Hepatocyte (in vitro differentiated cells): Measurements from ENCODE around the gene ELMOD3. TPM values are rescaled to one million over a fixed set of nuclear protein-coding genes. Genes with fewer than 3 reads are reported as not detected.
A peak's percentile ranks its signal among the peaks of the same experiment; 100 is the strongest.

ENCODE experiments used
- DNase-seq: peaks from one replicate; pipeline ENCODE4 v3.0.0-alpha.2; 2016; ENCODE audit warnings: low spot score
- H2AFZ ChIP-seq: fragments of 200-600 bp; sonication (generic); 2 replicates; pipeline ENCODE4 v1.6.0; 2016; ENCODE audit warnings: antibody characterized with exemption, mild to moderate bottlenecking
- H3K27ac ChIP-seq: fragments of 200-600 bp; sonication (generic); 2 replicates; pipeline ENCODE4 v1.5.1; 2016; ENCODE audit warnings: mild to moderate bottlenecking
- H3K27me3 ChIP-seq: fragments of 200-600 bp; sonication (generic); 2 replicates; pipeline ENCODE4 v1.6.1; 2016
- H3K36me3 ChIP-seq: fragments of 200-600 bp; sonication (generic); replicated peaks from 2 replicates; pipeline ENCODE4 v1.5.1; 2016; ENCODE audit warnings: low read depth; ENCODE audit not compliant: insufficient read depth
- H3K4me1 ChIP-seq: fragments of 200-600 bp; sonication (generic); 2 replicates; pipeline ENCODE4 v1.5.1; 2016; ENCODE audit warnings: mild to moderate bottlenecking, moderate library complexity; ENCODE audit not compliant: insufficient read depth
- H3K4me2 ChIP-seq: fragments of 200-600 bp; sonication (generic); 2 replicates; pipeline ENCODE4 v1.6.0; 2016
- H3K4me3 ChIP-seq: fragments of 200-600 bp; sonication (generic); 2 replicates; pipeline ENCODE4 v1.5.1; 2016; ENCODE audit warnings: mild to moderate bottlenecking
- H3K79me2 ChIP-seq: fragments of 200-600 bp; sonication (generic); 2 replicates; pipeline ENCODE4 v1.6.0; 2017; ENCODE audit warnings: mild to moderate bottlenecking
- H3K9me2 ChIP-seq: fragments of 200-600 bp; sonication (generic); replicated peaks from 2 replicates; pipeline ENCODE4 v1.6.0; 2017; ENCODE audit warnings: mild to moderate bottlenecking; ENCODE audit not compliant: insufficient read depth
- H3K9me3 ChIP-seq: fragments of 200-600 bp; sonication (generic); 2 replicates; pipeline ENCODE4 v1.5.1; 2016; ENCODE audit warnings: low read depth, mild to moderate bottlenecking
- H4K20me1 ChIP-seq: fragments of 200-600 bp; sonication (generic); 2 replicates; pipeline ENCODE4 v1.6.0; 2016; ENCODE audit warnings: mild to moderate bottlenecking; ENCODE audit not compliant: insufficient read depth, poor library complexity, severe bottlenecking
- EZH2 ChIP-seq: fragments of 200-600 bp; sonication (generic); IDR thresholded peaks from 2 replicates; pipeline ENCODE4 v1.6.1; 2016; ENCODE audit warnings: antibody characterized with exemption, mild to moderate bottlenecking, borderline replicate concordance
- EZH2phosphoT487 ChIP-seq: fragments of 200-600 bp; sonication (generic); IDR thresholded peaks from one replicate; pipeline ENCODE4 v1.6.1; 2018; ENCODE audit warnings: antibody characterized with exemption, mild to moderate bottlenecking, low read depth, moderate library complexity; ENCODE audit not compliant: unreplicated experiment, severe bottlenecking
- WGBS: methylation state at CpG from one replicate; pipeline ENCODE4 v1.1.6; 2016; ENCODE audit warnings: low lambda C conversion rate; ENCODE audit errors: missing lambda C conversion rate; 5-methylcytosine and 5-hydroxymethylcytosine counted together
- polyA plus RNA-seq: library from polyadenylated mRNA; unstranded; fragments of >200 nt; fragmentation: Nextera tagmentation; extraction: Ambion mirVana; gene quantifications from 2 replicates; pipeline ENCODE4 v1.2.1, GENCODE V29; 2016
- total RNA-seq: library from RNA; depleted of rRNA; stranded (reverse); fragments of >200 nt; gene quantifications from 2 replicates; pipeline ENCODE4 v1.2.3, GENCODE V29; 2014
- TF ChIP-seq, protein P1 (sequence below): fragments of 200-600 bp; sonication (generic); IDR thresholded peaks from 2 replicates; pipeline ENCODE4 v1.5.1; 2016; ENCODE audit warnings: antibody characterized with exemption, mild to moderate bottlenecking; ENCODE audit not compliant: poor library complexity

Gene ELMOD3
- total and polyA plus RNA-seq, 2 experiments from 2014 or later: 18.1 to 25.1 TPM

DNA sequence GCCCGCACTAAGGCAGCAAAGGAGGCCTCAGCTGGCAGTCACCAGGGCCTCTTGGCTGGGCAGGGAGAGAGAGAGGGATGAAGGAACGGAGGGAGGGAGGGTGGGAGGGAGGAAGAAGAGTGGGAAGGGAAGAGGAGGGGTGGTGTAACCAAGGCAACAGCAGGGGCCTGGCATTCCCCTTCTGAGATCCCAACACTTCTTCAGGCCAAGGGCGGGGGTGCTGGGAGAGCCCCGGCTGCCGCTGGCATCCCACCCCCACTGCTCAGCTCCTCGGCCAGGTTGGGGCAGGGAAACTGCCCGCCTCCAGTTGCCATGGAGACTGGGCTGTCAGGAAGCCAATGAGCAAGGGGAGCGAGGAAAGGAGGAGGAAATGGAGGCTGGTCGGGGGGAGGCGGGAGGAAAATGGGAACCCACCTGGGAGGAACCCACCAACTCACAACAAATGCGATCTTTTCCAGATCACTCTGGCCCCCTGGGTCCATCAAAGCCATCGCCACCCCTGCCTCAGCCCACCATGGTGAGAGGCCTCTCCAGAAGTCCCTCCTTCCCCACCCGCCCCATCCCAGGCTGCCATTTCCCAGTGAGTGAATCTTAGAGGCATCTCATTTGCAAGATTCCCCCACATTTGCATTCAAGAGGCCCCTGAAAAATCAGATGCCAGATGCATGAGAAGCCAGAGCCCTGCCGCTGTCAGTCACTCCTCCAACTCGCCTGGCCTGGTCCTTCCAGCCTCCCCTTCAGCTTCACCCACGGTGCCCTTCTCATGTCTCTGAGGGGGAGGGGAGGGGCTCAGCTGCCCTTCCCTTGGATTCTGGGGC is 76.4 kb downstream of the ELMOD3 start:
- TF ChIP-seq EZH2 (no peak), EZH2phosphoT487 (no peak)
- TF ChIP-seq, protein P1, sequence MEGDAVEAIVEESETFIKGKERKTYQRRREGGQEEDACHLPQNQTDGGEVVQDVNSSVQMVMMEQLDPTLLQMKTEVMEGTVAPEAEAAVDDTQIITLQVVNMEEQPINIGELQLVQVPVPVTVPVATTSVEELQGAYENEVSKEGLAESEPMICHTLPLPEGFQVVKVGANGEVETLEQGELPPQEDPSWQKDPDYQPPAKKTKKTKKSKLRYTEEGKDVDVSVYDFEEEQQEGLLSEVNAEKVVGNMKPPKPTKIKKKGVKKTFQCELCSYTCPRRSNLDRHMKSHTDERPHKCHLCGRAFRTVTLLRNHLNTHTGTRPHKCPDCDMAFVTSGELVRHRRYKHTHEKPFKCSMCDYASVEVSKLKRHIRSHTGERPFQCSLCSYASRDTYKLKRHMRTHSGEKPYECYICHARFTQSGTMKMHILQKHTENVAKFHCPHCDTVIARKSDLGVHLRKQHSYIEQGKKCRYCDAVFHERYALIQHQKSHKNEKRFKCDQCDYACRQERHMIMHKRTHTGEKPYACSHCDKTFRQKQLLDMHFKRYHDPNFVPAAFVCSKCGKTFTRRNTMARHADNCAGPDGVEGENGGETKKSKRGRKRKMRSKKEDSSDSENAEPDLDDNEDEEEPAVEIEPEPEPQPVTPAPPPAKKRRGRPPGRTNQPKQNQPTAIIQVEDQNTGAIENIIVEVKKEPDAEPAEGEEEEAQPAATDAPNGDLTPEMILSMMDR: no peak
- H3K27ac ChIP-seq: peak overlapping the region; percentile 88
- WGBS: 38% methylated on average over 10 of the region's 16 CpGs

GRCh38 chr2:85431570-85432205 is 77.1 kb downstream of the ELMOD3 start:
- H3K4me2 ChIP-seq: peak overlapping the region; percentile 59

More for the DNA sequence above, 76.4 kb downstream of the ELMOD3 start:
- H3K4me3 ChIP-seq: no peak overlapping the region
- H3K9me3 ChIP-seq: no peaks in the 10 kb centered on the region
- no peaks in the 10 kb centered on the region for H3K9me2 ChIP-seq
- H4K20me1 ChIP-seq: no peaks in the 10 kb centered on the region
- H3K79me2 ChIP-seq: no peaks in the 10 kb centered on the region
- H3K4me1 ChIP-seq: peaks cover 31% of the 10 kb centered on the region
- DNase-seq: peak; percentile 82
- H2AFZ ChIP-seq: no peak overlapping the region
- no peaks in the 10 kb centered on the region for H3K36me3 ChIP-seq
- H3K4me2 ChIP-seq: peak overlapping the region; percentile 59
- no peaks in the 10 kb centered on the region for H3K27me3 ChIP-seq

DNA sequence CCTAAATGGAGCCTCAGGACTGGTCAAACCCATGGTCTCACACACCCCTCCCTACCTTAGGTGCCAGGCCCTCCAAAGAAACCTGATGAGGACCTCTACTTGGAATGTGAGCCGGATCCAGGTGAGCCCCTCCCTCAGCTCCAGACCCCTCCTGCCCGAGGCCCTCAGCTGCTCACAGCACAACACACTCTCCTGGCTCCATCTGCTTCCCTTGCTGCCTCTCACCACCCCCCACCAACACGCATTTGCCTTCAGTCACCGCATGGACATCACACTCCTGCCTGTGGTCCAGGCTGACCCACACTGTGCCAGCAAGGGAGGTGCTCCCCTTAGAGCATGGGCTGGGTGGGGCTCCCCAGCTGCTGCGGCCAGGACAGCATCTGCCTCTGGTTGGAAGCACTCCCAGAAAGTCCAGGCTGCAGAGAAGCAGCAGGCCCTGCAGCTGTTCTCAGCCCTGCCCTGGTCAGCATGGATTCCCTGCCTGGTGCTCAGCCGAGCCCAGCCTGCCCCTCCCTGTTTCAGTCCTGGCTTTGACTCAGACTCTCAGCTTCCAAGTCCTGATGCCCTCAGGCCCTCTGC is 79.0 kb downstream of the ELMOD3 start:
- WGBS: 57% methylated on average over 6 of the region's 6 CpGs
- Histone ChIP-seq H4K20me1 (no peaks in the 10 kb centered on the region), H3K36me3 (no peaks in the 10 kb centered on the region), H3K9me3 (no peaks in the 10 kb centered on the region), H3K4me1 (peaks cover 49% of the 10 kb centered on the region), H3K4me3 (no peak overlapping the region), H3K27ac (peak overlapping the region; percentile 85), H3K9me2 (no peaks in the 10 kb centered on the region), H3K4me2 (peak overlapping the region; percentile 31), H3K79me2 (no peaks in the 10 kb centered on the region), H2AFZ (no peak overlapping the region), H3K27me3 (no peaks in the 10 kb centered on the region)
- DNase-seq: peak; percentile 84
- TF ChIP-seq EZH2phosphoT487: no peak
- TF ChIP-seq, protein P1: no peak

More at GRCh38 chr2:85431570-85432205, 77.1 kb downstream of the ELMOD3 start:
- no peaks in the 10 kb centered on the region for H4K20me1 ChIP-seq
- no peak for DNase-seq
- H3K27me3 ChIP-seq: no peaks in the 10 kb centered on the region
- peaks cover 35% of the 10 kb centered on the region for H3K4me1 ChIP-seq
- H3K9me2 ChIP-seq: no peaks in the 10 kb centered on the region
- H3K36me3 ChIP-seq: no peaks in the 10 kb centered on the region
- no peak overlapping the region for H3K4me3 ChIP-seq
- 88% methylated on average over 10 of the region's 10 CpGs for WGBS
- no peak overlapping the region for H2AFZ ChIP-seq
- no peaks in the 10 kb centered on the region for H3K79me2 ChIP-seq
- H3K27ac ChIP-seq: peak overlapping the region; percentile 88
- TF ChIP-seq EZH2phosphoT487 (no peak), EZH2 (no peak)
- TF ChIP-seq, protein P1: no peak
- H3K9me3 ChIP-seq: no peaks in the 10 kb centered on the region
